Fibroblast of skin of back (primary cell): ENCODE measurements around the gene SH3TC2.

ENCODE experiments used
- DNase-seq: peaks from one replicate; pipeline ENCODE4 v3.0.0-alpha.2; 2013

Gene SH3TC2

DNA sequence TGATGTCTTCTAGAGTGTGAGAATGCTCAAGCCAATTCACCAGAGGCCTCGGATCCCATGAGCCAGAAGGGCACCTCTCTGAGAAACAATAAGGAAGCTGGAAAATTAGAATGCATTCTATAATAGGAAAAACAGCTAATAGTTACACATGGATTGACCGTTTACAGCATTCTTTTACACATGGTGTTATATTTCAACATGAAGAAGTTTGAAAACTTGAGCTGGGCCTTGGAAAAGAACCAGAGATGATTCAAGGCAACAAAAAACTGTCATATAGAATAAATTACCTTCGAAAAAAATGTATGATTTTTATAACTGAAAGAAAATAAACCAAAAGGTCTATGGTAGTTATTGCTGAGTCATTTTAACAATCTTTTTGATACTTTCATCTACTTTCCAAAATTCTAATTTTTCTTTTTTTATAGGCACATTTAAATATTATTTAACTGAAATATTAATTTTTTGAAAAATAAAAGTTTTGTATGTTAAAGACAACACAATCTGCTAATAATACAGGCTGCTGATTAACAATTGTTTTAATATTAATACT, 6.2 kb downstream of the SH3TC2 start:
- no peak for DNase-seq

DNA sequence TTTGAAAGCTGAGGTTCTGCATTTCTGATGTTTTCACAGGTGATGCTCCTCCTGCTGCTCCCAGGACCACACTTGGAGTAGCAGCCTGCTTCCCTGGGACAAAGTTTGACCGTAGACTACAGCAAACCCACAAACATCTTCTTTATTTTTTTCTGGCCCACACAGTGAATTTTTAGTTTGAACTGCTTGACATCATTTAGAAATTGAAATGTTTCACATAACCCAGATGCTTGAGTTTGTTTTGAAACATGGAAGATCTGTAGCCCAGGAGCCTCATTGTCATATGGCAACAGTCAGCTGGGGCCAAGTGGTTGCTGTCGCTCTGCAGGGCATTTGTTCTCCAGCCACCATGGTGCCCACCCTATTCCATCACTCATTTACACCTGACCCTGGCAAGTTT, 8.4 kb downstream of the SH3TC2 start:
- no peak for DNase-seq

DNA sequence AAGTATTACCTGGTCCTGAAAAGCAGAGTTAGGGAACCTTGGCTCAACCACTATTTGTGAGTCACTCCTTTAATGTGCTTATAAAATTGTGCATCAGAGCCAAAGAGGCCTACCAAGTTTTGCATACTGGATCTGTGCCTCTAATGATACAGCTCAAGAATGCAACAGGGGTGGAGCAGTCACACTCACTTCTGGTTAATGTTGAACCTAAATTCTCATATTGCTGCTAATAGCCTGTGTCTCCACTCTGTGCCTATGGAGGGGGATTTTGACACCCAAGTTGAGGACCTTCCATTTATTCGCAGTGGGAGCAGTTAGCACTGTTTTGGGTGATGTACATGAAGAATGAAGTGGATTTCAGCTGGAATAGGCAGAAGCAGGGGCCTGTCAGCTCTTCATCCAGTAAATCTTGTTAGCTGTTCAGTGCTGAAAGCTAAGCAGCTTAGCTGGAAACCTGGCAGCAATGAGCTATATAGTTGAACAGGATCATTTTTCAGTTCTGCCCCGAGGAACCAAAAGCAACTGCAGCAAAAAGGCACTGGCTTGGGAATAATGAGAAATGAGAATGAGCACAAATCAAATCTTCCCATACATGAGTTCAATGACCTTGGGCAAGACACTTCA, 9.7 kb downstream of the SH3TC2 start:
- no peak for DNase-seq

DNA sequence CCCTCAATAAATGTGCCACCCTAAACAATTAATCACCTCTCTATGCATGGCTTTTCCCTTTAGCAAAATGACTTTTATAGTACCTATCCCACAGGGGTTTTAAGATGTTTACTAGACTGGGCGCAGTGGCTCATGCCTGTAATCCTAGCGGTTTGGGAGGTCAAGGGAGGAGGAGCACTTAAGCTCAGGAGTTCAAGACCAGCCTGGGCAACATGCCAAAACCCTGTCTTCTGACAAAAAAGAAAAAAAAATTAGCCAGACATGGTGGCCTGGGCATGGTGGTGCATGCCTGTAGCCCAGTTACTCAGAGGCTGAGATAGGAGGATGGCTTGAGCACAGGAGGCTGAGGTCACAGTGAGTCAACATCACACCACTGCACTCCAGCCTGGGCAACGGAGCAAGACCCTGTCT, 13.5 kb downstream of the SH3TC2 start:
- no peak for DNase-seq

DNA sequence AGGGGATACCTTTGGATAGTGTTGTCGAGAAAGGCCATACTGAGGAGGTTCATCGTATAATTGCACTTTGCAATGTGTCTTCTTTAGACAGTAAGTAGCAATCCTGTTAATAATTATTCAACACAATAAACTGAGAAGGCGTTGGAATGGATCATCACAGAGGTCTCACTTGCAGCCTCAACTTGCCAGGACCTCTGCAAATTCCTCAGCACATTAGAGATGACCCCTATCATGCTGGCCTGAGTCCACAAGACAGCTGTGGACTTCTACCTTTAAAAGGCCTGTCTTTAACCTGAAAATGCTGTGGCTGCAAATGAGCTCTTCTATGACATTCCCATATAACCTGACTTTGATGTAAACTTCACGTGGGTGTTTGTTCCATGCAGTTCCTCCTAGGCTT, 14.1 kb downstream of the SH3TC2 start:
- DNase-seq, result no peak

DNA sequence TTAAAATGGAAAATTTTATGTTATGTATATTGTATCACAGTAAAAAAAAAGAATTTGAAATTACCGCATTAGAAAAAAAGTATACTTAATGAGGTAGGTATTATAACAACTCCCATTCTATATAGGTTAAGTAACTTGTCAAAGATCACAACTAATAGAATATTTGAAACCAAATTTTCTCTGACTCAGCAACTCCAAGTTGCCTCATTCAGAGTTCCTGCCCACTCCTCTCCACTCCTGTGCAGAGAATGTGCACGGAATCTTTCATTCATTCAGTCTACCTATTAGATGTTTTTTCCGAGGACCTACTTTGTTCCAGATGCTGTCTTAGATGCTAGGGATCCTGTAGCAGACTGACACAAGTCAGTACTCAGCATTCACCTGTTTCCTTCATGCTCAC, 15.4 kb downstream of the SH3TC2 start:
- DNase-seq, result no peak

DNA sequence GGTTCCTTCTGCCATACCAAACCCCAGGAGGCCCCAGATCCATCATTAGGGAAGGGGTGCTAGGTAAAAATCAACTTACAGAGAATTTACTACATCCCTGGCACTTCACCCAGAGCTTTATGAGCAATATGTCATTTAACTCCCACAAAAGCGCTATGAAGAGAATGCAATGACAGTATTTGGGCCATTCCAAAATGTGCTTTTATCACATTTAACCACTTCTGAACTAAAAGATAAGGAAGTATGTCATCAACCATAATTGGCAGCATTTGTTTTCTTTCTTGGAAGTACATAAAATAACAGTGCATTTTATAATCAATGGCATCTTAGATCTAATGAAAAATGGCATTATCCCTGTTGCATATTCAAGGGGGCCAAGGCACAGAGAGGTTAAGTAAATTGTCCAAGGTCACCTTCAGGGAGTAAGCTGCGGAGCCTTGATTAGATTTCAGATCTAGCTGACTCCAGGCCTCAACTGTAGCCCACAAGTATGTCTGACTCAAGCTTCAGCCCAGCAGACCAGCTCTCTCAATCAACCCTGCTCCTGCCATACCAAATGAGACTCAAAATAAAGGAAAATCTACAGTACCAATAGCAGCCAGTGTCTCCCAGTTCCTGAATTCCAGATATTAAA, 16.5 kb downstream of the SH3TC2 start:
- DNase-seq, result peak; percentile 22

DNA sequence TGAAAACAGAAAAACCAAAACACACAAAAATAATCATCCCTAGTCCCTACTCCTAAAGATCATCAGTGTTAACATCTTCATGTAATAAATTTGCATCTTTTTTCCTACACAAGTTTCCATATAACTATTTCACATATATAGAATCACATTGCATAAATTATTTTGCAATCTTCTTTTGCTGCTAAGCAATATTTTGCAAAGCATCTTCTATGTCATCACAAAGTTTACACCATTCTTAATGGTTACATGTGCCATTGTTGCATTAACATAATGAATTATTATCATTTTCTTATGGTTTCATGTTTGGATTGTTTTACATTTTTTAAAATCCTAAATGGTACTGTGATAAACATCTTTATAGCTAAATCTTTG, 17.8 kb downstream of the SH3TC2 start:
- DNase-seq, result no peak

DNA sequence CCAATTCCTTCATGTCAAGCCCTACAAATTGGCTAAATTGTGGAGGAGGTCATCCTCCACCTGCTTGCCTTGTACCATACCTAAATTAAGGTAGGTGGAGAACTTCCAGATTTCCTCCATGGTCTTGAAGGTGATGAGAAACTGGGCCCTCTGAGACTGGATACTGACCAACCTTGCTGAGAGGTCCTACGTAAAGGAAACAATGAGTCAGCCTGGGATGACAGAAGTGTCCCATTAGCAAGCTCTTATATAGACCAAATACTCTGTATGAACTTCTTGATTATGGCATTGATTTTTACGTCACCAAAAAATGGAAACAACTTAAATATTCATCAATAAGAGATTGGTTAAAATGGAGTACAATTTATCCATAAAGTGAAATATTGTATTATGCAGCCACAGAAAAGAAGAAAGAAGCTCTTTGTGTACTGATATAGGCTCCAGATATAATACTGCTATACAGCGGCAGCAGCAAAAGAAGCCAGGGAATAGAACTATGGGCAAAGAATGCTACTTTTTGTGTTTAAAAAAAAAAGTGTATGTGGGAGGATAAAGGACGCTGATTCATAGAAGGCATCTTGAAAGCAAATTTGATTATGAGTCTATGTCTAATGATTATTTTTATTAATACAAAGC, 18.3 kb downstream of the SH3TC2 start:
- no peak for DNase-seq

DNA sequence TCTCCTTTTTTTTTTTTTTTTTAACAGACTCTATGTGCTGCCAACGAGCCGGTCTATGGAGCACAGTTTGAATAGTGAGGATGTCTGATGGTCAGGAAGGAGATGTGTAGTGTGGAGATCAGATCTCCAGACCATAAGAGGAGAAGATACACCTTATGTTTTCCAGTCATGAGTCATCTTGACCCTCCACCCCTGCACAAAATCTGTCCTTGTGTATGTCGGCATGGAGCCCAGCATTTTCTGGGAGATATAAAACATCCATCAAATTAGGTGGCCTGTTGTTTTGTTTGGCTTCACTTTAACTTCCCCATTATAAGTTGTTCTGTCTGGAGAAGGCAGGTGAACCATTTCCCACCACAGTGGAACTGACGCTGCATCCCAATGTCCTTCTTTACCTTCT, 19.2 kb downstream of the SH3TC2 start:
- DNase-seq, result no peak

DNA sequence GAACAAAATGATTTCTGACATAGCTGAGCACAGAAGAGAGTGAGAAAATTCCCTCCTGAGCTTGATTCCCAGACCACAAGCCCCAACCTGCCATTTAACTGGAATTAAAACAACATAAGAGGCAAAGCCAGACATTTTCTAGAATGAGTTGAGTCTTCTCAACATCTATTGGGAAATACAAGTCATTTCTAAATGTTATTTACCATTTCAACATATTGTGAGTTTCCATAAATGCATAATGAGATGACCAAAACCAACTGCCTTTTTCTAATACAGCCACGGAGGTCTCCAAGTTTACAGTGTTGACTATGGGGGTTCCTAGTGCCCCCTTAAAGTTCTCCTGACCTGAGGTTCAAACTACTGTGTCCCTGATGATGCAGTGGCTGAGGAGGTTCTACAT, 20.0 kb downstream of the SH3TC2 start:
- no peak for DNase-seq

DNA sequence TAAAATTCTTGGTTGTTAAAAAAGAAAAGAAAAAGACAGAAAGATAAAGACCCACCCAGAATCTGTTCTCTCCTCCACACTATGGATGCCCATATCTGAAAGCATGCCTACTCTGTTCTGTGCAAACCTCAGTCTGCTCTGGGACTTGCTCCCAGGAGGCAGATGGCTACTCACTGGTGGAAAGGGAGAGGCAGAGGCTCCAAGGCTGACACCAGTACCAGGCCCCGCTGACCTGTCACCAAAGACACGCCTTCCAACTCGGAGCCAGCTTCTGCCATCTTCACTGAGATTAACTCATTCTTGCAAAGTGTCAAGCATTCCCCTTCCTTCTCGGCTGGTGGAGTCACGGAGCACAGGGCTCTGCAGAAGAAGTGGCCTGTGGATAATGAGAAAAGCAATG, 21.6 kb downstream of the SH3TC2 start:
- no peak for DNase-seq

DNA sequence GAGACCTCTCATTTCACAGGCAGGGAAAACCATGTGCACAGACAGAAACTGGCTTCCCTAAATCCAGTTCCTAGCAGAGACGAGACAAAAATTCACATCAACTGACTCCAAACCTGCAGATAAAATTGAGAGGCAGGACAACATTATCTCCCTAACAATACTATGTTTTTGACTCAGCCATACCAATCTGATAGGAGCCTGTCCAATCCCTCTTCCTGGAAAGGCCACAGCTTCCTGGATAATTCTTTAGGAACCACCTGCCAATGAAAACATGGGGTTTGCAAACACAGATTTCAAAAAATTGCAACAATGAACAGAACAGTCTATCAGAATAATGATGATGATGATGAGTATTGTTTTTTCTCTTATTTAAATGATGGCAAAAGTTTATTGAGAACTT, 22.4 kb downstream of the SH3TC2 start:
- DNase-seq, result no peak

DNA sequence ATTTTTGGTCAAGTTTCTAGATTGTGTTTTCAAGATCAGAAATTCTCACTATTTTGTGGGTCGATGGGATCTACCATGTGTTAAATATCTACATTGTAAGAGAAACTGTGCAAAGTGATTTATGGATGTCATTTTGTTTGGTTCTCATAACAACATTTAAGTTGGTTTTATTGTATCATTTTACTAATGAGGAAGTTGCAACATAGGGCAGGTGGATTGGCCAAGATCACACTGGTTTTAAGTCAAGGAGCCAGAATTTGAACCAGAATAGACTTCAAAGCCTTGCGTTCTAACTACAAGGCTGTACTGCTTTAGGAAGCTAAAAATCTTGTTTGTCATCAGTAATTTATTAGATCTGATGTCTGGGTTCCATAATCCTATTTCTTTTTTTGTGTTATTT, 23.4 kb downstream of the SH3TC2 start:
- DNase-seq, result no peak

DNA sequence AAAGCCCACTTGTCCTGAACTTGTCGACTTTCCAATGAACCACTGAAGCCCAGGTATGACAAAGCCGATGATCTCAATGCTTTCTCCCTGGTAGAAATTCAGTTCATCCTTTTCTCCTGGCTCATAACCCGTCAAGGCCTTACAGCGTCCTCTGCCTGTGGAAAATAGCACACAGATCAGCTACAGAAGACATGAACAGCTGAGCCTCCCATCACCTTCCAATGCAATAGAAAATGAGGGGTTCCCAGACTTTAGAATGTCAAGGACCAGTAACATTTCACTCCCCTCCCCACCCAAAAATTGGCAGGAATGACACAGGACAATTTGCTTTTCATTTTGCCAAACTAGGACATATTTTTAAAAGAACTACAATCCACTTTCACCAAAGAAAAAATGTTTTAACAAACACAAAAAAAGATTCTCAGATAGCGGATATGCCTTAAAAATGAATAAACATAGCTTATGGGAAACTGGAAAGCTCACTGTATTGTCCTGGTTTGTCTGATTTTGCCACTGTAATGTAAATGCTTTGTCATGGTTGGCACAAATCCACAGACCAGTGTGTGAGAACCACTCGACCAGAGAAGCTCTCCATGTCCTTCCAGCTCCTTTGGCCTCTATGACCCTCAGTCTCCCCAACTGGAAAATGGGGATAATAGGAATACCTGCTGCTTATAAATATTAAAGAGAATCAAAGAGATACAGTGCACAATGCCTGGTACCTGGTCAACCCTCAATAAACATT, 24.4 kb downstream of the SH3TC2 start:
- DNase-seq, result peak; percentile 39

DNA sequence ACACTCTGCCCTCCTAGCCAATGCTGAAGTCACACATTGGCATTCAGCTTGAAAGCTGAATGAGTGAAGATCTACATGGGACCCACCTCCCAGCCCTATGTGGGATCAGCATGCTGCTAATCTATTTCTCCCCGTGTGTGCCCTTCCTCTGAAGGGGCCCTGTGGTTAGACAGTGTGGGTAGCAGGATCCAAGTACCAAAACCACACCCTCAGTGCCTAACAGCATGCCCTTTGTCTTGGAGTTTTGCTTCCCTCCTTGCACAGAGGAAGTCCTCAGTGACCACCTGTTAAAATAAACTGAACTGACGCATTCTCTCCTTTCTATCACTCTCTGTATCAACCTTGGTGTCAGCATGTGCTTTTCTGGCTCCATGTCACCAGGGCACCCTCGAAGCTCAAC, 25.0 kb downstream of the SH3TC2 start:
- DNase-seq, result no peak

DNA sequence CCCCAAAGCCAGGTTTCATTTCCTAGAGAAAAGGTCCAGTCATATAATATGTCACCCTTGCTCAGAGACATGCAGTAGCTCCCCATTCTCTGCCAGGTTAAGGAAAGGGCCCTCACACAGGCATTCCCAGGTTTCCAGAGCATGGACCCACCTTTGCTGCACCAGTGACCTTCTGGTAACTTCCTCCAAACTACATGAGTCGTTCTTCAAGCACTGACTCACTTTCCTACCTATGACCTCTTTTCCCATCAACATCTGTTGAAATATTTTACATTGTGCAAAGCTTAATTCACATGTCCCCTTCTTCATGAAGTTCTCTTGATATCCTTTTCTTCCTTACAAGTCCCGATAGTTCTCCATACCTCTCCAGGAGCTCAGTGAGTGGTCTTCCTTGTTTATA, 25.9 kb downstream of the SH3TC2 start:
- DNase-seq, result no peak

DNA sequence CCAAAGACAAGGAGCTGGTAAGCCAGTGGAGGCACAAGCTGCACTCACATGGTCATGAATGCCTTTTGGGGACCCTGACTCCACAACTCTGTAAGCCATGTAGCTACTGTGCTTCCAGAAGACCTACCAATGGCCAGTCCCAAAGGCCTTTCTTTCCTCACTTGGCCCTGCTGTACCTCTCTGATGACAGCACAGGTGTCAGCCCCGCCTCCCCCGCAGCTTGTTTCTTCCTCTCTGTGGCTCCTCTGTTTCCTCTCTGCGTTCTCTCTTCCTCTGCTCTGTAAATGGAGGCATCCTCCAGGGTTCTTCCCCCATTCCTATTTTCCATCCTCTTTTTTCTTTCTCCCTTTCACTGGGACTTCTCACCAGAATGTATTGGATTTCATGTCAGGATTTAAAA, 26.7 kb downstream of the SH3TC2 start:
- no peak for DNase-seq

DNA sequence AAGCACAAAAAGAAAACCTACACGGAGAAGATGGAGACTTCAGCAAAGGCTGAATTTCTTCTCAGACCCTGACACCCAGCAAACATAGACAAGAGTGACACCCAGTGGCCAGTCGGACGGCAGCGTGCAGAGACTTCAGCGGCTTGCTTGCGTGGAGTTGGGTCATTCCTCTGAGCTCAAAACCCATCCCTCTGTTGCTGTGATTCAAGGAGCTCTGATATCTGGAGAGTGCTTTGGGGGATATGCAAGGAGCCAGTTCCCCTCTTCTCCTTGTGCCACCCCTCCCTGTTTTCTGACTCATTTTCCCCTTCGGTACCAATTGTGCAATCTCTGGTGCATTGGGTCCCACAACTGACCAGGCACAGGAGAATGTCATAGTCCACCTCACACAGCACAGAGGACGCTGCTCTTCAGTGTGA, 27.5 kb downstream of the SH3TC2 start:
- DNase-seq, result peak; percentile 71

DNA sequence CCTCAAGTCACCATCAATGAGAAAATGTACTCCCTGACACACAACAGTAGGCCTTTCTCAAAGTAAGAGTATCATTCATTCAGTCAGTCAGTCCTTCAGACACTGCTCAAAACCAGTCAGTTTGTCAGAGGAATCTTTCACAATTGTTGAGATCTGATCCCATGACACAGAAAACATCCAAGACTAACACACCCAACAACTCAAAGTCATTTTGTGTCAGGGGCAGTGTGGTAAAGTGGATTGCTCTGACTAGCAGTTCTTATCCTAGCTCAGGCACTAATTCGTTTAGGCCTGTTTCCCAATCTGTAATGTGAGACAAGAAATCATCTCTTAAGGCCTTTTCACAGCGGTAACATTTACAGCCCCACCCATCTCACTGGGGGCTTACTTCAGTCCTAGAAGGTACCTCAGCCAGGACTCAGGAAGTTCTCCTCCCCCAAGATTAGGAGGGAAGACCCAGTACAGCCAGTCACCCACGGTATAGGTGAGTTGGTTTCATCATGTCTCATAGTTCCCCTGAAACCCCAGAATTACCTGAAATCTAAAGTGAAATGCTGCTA, 31.9 kb downstream of the SH3TC2 start:
- DNase-seq, result no peak

DNA sequence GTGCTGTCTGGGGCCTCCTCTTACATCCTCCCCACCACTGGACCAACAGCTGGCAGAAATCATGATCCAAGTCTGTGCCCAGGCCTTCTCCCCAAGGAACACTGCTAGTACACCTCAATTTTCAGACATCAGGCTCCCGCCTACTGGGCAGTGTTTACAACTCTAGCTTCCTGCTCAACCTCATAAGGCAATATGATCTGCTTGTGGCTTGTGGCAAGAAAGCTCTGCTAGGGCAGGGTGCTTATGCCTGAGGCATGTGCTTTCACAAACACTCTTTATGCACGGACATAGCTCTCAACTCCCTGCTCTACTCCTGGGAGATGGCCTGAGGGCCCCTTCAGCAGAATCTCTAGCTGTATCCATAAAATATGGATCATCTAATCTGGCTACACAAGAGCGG, 32.5 kb downstream of the SH3TC2 start:
- DNase-seq, result no peak

DNA sequence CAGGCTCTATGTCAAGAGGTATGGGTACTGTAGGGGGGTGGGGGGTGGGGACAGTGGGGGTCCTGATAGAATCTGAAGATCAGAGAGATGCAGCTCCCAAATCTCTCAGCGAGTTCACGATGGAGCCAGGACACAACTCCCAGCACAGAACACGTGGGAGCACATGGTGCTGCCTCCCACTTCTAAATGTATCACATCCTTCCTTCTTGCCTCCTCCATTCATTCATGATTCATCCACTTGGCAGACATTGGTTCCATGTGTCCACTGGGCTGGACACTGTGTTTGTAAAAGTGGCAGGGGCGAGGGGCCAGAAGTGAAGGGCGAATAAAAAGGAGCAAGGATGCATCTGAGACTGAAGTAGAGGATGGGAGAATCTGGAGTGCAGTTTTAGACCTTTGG, 33.9 kb downstream of the SH3TC2 start:
- DNase-seq, result no peak

DNA sequence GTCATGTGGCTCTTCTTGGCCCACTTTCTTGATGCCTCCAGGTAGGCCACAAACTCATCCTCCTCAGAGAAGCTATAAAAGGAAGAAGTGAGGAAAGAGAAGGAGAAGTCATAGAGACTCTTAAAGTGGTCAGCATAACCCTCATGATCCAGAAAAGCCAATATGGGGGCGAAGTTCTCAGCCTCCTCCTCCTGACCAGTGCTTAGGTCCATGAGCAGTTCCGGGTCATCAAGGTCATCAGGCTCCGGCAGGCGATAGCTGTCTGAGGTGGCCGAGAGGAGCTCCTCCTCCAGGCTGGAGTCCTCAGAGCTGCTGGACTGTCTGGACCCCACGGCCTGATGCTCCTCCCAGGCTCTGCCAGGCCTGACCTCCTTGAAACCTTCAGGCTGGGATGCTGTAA, 34.7 kb downstream of the SH3TC2 start:
- DNase-seq, result no peak
